ENCODE results near the gene NACC2. TPM values are rescaled to one million over a fixed set of nuclear protein-coding genes. Genes with fewer than 3 reads are reported as not detected.

NACC2 gene
- total RNA-seq, 4 donors from 2014 or later, result 71.4 to 209 (median 110) TPM

DNA sequence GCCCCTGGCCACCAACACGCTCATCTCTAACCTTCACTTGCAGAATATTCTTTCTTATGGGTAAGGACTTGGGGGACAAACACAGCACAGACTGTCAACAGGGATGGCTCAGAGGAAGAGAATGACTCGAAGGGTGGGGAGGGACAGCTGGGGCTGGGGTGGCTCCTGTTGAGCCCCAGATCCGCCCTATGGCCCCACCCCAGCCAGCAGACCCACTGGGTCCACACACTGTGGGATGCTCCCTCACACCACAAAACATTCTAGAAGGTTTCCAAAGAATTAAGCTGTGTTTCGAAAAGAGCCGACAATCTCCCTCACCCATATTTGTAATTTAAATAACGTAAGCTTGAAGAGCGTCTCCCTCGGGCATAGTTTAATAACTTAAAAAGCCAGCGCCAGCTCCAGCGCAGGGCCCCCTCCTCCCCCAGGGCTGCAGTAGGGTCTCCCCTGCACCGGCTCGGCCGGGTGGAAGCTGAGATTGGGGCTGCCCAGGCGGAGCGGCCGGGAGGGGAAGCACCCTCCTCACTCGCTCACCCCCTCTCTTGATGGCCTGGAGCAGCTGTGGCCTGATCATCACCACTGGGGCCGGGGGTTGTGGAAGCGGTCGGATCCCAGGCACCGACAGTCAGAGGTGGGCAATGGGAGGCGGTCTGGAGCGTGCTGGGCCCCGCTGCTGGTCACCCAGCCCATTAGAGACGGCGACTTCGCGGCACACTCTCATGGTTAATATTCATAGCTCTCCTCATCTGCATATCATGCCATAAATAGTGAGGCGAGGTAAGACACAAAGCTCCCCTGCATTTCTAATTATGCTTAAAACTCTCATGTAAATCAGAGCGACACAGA is 37.6 kb downstream of the NACC2 start:
- Histone ChIP-seq H3K4me1 (peaks cover 0 to 100% (median 70%) of the 10 kb centered on the region in 3 donors), H3K27me3 (no peaks in the 10 kb centered on the region), H3K4me3 (no peak overlapping the region), H3K9me3 (no peaks in the 10 kb centered on the region), H3K36me3 (no peaks in the 10 kb centered on the region), H3K27ac (no peak overlapping the region)
- 80 to 94% methylated on average over 1 to 3 of the region's 30 CpGs for WGBS, 2 donors (ENCODE audit: low coverage in 1 of 2)
- TF ChIP-seq, protein P1, sequence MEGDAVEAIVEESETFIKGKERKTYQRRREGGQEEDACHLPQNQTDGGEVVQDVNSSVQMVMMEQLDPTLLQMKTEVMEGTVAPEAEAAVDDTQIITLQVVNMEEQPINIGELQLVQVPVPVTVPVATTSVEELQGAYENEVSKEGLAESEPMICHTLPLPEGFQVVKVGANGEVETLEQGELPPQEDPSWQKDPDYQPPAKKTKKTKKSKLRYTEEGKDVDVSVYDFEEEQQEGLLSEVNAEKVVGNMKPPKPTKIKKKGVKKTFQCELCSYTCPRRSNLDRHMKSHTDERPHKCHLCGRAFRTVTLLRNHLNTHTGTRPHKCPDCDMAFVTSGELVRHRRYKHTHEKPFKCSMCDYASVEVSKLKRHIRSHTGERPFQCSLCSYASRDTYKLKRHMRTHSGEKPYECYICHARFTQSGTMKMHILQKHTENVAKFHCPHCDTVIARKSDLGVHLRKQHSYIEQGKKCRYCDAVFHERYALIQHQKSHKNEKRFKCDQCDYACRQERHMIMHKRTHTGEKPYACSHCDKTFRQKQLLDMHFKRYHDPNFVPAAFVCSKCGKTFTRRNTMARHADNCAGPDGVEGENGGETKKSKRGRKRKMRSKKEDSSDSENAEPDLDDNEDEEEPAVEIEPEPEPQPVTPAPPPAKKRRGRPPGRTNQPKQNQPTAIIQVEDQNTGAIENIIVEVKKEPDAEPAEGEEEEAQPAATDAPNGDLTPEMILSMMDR (IDR thresholded peaks at IDR 0.05), result no peak
- TF ChIP-seq POLR2AphosphoS5 (IDR thresholded peaks at IDR 0.05) (no peak), EP300 (IDR thresholded peaks at IDR 0.05) (no peak), POLR2A (IDR thresholded peaks at IDR 0.05) (no peak)
- no peak for ATAC-seq

DNA sequence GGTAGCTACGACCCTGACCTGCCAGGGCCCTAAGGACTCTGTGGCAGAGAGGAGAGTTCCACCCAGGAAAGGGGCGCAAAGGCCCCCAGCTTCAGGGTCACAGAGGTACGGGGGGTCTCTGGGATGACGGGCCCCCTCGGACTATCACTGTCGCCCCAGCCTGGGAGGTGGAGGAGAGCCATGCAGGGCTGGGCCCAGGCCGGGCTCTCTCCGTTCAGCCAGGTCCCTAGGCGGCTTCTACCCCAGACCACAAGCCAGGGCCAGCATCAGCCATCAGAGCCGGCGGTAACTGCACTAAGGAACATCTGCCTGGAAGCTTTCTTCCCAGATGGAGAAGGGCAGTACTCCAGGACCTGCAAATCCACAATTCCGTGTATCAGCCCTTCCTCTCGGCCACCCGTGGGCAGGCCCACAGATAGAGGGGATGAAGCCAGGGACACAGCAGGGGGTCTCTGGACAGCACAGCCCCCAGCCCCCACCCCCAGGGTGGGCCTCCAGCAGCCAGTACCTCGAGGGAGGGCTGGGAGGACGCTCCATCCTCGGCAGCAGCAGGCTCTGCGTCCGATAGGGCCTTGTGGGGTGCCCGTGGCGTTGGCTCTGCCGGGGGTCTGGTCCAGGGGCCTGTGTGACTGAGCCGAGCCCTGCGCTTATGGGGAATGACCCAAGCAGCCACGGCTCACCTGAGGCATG is 38.4 kb downstream of the NACC2 start:
- no peak overlapping the region for H3K4me3 ChIP-seq
- H3K36me3 ChIP-seq, result no peaks in the 10 kb centered on the region
- ATAC-seq, result no peak
- 70 to 80% methylated on average over 1 to 2 of the region's 25 CpGs for WGBS, 2 donors (ENCODE audit: low coverage in 1 of 2)
- TF ChIP-seq, protein P1 (IDR thresholded peaks at IDR 0.05), result no peak
- TF ChIP-seq POLR2A (IDR thresholded peaks at IDR 0.05) (no peak), POLR2AphosphoS5 (IDR thresholded peaks at IDR 0.05) (no peak), EP300 (IDR thresholded peaks at IDR 0.05) (no peak)
- peaks cover 0 to 100% (median 75%) of the 10 kb centered on the region in 3 donors for H3K4me1 ChIP-seq
- H3K27ac ChIP-seq, result no peak overlapping the region
- no peaks in the 10 kb centered on the region for H3K27me3 ChIP-seq
- H3K9me3 ChIP-seq, result no peaks in the 10 kb centered on the region

DNA sequence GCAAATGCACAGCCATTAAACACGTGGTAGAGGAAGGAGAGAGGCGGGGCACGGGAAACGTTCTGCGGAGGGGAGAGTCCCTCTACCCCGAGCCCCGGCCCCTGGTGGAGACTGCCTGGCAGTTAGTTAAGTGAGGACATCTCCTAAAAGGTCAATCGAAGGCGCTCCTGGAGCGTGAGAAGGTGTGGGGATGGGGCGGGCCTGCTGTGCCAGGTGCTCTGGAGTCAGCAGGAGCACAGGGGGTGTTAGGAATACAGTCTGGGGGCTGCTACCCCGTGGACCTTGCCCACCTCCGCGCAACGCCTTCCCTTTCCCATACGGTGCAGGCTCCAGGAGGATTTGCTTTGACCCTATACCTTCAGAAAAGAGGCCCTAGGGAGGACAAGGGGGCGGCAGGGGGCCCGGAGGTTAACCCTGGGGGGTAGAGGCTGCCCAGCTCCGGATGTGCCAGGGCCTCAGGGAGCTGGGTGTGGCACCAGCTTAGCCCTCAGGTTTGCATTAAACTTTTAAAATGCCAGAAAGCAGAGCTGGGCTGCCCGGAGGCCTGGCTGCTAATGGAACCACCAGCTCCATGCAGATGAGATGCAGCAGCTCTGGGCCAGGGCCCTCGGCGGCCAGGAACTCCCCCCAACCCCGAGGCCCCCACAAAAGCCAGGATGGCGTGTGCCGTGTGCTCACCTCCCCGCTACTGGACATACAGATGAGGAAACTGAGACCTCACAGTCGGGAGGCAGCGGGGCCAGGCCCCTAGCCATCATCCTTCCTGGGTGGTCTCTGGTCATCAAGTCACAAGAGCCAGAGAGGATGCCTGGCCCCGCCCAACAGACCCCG is 39.2 kb downstream of the NACC2 start:
- no peak for ATAC-seq
- Histone ChIP-seq H3K4me1 (peaks cover 0 to 100% (median 83%) of the 10 kb centered on the region in 3 donors), H3K36me3 (no peaks in the 10 kb centered on the region), H3K9me3 (no peaks in the 10 kb centered on the region), H3K27me3 (no peaks in the 10 kb centered on the region), H3K27ac (no peak overlapping the region), H3K4me3 (no peak overlapping the region)
- WGBS, 2 donors (ENCODE audit: low coverage in 1 of 2), result 43 to 65% methylated on average over 7 to 12 of the region's 30 CpGs
- TF ChIP-seq EP300 (IDR thresholded peaks at IDR 0.05), result no peak
- TF ChIP-seq POLR2AphosphoS5 (IDR thresholded peaks at IDR 0.05), result no peak
- TF ChIP-seq, protein P1 (IDR thresholded peaks at IDR 0.05), result no peak
- TF ChIP-seq POLR2A (IDR thresholded peaks at IDR 0.05), result no peak

DNA sequence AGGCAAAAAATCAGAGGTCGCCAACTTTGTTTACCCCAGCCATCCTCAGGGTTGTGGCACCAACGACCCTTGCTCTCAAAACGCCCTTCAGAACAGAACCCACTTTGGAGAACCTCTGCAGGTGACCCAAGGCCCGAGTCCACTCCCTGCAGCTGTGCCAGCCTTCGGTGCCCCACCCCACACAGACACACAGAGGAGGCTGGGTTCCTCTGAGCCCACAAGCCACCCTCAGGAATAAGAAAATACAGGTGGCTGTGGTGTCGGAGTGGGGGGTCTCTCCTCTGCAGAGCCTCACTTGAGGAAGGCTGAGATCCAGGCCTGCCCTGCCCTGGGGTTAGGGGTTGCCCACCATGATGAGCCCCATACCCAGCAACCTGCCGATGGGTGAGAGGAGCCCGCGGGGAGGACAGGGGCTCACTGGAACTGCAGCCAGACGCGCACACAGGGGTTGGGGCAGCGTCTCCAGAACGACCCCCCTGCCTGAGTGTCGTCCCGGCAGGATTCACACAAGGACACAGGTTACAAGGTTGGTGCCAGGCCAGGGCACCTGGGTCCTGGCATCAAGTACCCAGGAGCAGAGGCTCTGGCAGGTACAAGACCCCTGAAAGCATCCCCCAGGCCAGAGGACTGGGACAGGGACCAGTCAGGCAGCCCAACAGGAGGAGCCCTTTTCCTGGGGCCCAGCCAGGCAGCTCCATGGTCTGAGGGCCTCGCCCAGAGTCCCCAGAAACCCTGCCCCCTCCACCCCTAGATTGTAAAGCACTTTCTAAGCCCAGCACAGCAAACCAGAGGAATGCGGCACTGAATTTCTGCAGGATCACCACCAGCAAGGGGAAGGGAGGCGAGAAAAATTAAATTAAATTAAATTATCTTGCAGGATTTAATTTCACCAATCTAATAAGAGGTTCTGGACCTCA is 40.0 kb downstream of the NACC2 start:
- Histone ChIP-seq H3K27ac (peak overlapping the region in 2 of 4 donors; percentile 87 to 88), H3K4me1 (peaks cover 0 to 100% (median 80%) of the 10 kb centered on the region in 3 donors), H3K9me3 (no peaks in the 10 kb centered on the region), H3K4me3 (no peak overlapping the region), H3K27me3 (no peaks in the 10 kb centered on the region), H3K36me3 (peaks cover 0 to 3% of the 10 kb centered on the region in 2 donors)
- 92% methylated on average over 2 of the region's 18 CpGs; no CpG with 5 or more reads in 1 of the 2 donors for WGBS, 2 donors (ENCODE audit: low coverage in 1 of 2)
- TF ChIP-seq EP300 (IDR thresholded peaks at IDR 0.05) (no peak), POLR2A (IDR thresholded peaks at IDR 0.05) (no peak), POLR2AphosphoS5 (IDR thresholded peaks at IDR 0.05) (no peak)
- TF ChIP-seq, protein P1 (IDR thresholded peaks at IDR 0.05), result no peak
- ATAC-seq, result no peak

Data from gastroesophageal sphincter (tissue), 4 donors.